H1 (cell line): ENCODE measurements around the gene HOXB6. TPM values are rescaled to one million over a fixed set of nuclear protein-coding genes. Genes with fewer than 3 reads are reported as not detected.

Experiments used
- CBX5 ChIP-seq: fragments of 300-800, 300-1000 bp; sonication (generic); IDR thresholded peaks from 2 replicates; pipeline ENCODE4 v1.7.1; 2016; ENCODE audit warnings: antibody characterized with exemption, low read length, low read depth
- CBX8 ChIP-seq: fragments of 300-800, 300-1000 bp; sonication (generic); IDR thresholded peaks from 2 replicates; pipeline ENCODE4 v1.7.1; 2016; ENCODE audit warnings: low read depth, low read length, borderline replicate concordance
- EGR1 ChIP-seq: IDR thresholded peaks from 2 replicates; pipeline ENCODE4 v1.6.1; 2011; ENCODE audit warnings: low read depth, low read length, borderline replicate concordance
- KDM4A ChIP-seq: IDR thresholded peaks from one replicate; pipeline ENCODE4 v1.7.1; 2012; ENCODE audit warnings: low read depth, mild to moderate bottlenecking, moderate library complexity, low read length, inconsistent platforms; ENCODE audit not compliant: severe bottlenecking
- POLR2AphosphoS5 ChIP-seq: IDR thresholded peaks from 2 replicates; pipeline ENCODE4 v1.6.1; 2011; ENCODE audit warnings: low read depth, low read length
- POU5F1 ChIP-seq: IDR thresholded peaks from 2 replicates; pipeline ENCODE4 v1.6.1; 2011; ENCODE audit warnings: low read depth, mild to moderate bottlenecking, low read length, moderate library complexity
- RAD21 ChIP-seq, 2 experiments: IDR thresholded peaks in 1 of 2; conservative IDR thresholded peaks in 1 of 2; 2 replicates each; pipeline ENCODE4 v1.6.1; 2011; ENCODE audit warnings: low read depth in 2 of 2, low read length in 2 of 2, improper control_type of control experiment in 1 of 2, inconsistent platforms in 1 of 2, mild to moderate bottlenecking in 1 of 2, moderate library complexity in 1 of 2
- SP4 ChIP-seq: IDR thresholded peaks from 2 replicates; pipeline ENCODE4 v1.6.1; 2012; ENCODE audit warnings: low read length, inconsistent platforms
- polyA plus RNA-seq, 7 experiments: library from polyadenylated mRNA; depleted of rRNA in 3 of 7; stranded (reverse) in 5 of 7; unstranded in 2 of 7; fragments of >200 nt in 5 of 7; fragments of 200-250 nt in 2 of 7; gene quantifications; 1 replicate in 5 of 7; 2 replicates in 1 of 7; 4 replicates in 1 of 7; pipeline versions ENCODE4 v1.2.1 to v1.2.3, GENCODE V29; 2011 to 2013; ENCODE audit warnings: missing spikeins in 2 of 7, mixed read lengths in 2 of 7
- total RNA-seq: library from RNA; stranded (reverse); fragmentation: NEBNext Ultra II Directional; extraction: Animal tissue kit (Norgen Biotek cat#: 25700); gene quantifications from 2 replicates; pipeline ENCODE4 v1.2.1, GENCODE V29; 2021
- TF ChIP-seq, protein P1 (sequence below): fragments of 300-600 bp; sonication (generic); IDR thresholded peaks from 2 replicates; pipeline ENCODE4 v1.7.1; 2012; ENCODE audit warnings: low read length, moderate library complexity, mild to moderate bottlenecking, inconsistent platforms; ENCODE audit not compliant: insufficient replicate concordance

The HOXB6 gene
- total and polyA plus RNA-seq, 2 of the 8 experiments (the other 6 are each of a cell fraction or from before 2014, with no cell fraction given): not detected

DNA sequence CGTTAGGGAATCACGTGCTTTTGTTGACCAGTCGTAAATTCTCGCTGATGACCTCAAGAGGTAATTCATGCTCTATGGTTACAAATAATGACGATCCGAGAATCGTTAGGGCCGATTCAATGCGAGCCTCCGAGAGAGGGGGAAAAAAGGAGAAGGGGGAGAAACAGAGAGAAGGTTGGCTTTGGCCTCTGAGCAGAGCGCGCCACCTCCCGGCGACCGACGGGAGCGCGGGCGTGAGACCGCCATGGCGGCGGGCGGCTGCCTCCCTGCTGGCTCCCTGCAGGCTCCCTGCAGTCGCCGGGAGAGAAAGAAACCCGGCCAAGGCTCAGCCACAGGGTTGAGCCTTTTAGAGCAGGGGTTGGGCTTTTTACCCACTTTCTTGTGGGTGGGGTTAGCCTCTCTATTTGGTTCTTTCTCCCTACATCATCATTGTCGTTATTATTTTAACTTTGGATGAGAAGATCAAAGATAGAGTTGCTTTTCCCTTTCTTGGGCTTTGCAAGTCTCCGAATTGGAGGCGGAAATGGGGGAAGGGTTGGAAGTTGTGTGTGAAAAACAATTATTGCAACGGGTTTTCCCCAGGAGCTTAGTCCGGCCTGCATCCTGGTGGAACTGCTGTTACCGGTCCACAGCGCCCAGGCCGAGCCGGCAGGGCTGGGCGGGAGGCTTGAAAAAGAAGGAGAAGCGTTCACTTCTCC, 10.8 kb downstream of the HOXB6 start (continued):
- TF ChIP-seq, protein P1, sequence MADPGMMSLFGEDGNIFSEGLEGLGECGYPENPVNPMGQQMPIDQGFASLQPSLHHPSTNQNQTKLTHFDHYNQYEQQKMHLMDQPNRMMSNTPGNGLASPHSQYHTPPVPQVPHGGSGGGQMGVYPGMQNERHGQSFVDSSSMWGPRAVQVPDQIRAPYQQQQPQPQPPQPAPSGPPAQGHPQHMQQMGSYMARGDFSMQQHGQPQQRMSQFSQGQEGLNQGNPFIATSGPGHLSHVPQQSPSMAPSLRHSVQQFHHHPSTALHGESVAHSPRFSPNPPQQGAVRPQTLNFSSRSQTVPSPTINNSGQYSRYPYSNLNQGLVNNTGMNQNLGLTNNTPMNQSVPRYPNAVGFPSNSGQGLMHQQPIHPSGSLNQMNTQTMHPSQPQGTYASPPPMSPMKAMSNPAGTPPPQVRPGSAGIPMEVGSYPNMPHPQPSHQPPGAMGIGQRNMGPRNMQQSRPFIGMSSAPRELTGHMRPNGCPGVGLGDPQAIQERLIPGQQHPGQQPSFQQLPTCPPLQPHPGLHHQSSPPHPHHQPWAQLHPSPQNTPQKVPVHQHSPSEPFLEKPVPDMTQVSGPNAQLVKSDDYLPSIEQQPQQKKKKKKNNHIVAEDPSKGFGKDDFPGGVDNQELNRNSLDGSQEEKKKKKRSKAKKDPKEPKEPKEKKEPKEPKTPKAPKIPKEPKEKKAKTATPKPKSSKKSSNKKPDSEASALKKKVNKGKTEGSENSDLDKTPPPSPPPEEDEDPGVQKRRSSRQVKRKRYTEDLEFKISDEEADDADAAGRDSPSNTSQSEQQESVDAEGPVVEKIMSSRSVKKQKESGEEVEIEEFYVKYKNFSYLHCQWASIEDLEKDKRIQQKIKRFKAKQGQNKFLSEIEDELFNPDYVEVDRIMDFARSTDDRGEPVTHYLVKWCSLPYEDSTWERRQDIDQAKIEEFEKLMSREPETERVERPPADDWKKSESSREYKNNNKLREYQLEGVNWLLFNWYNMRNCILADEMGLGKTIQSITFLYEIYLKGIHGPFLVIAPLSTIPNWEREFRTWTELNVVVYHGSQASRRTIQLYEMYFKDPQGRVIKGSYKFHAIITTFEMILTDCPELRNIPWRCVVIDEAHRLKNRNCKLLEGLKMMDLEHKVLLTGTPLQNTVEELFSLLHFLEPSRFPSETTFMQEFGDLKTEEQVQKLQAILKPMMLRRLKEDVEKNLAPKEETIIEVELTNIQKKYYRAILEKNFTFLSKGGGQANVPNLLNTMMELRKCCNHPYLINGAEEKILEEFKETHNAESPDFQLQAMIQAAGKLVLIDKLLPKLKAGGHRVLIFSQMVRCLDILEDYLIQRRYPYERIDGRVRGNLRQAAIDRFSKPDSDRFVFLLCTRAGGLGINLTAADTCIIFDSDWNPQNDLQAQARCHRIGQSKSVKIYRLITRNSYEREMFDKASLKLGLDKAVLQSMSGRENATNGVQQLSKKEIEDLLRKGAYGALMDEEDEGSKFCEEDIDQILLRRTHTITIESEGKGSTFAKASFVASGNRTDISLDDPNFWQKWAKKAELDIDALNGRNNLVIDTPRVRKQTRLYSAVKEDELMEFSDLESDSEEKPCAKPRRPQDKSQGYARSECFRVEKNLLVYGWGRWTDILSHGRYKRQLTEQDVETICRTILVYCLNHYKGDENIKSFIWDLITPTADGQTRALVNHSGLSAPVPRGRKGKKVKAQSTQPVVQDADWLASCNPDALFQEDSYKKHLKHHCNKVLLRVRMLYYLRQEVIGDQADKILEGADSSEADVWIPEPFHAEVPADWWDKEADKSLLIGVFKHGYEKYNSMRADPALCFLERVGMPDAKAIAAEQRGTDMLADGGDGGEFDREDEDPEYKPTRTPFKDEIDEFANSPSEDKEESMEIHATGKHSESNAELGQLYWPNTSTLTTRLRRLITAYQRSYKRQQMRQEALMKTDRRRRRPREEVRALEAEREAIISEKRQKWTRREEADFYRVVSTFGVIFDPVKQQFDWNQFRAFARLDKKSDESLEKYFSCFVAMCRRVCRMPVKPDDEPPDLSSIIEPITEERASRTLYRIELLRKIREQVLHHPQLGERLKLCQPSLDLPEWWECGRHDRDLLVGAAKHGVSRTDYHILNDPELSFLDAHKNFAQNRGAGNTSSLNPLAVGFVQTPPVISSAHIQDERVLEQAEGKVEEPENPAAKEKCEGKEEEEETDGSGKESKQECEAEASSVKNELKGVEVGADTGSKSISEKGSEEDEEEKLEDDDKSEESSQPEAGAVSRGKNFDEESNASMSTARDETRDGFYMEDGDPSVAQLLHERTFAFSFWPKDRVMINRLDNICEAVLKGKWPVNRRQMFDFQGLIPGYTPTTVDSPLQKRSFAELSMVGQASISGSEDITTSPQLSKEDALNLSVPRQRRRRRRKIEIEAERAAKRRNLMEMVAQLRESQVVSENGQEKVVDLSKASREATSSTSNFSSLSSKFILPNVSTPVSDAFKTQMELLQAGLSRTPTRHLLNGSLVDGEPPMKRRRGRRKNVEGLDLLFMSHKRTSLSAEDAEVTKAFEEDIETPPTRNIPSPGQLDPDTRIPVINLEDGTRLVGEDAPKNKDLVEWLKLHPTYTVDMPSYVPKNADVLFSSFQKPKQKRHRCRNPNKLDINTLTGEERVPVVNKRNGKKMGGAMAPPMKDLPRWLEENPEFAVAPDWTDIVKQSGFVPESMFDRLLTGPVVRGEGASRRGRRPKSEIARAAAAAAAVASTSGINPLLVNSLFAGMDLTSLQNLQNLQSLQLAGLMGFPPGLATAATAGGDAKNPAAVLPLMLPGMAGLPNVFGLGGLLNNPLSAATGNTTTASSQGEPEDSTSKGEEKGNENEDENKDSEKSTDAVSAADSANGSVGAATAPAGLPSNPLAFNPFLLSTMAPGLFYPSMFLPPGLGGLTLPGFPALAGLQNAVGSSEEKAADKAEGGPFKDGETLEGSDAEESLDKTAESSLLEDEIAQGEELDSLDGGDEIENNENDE: no peak
- TF ChIP-seq KDM4A (no peak), CBX8 (no peak), POLR2AphosphoS5 (no peak), POU5F1 (no peak), CBX5 (no peak), RAD21 (IDR thresholded peaks at IDR 0.05 in 1 of 2, conservative IDR thresholded peaks at IDR 0.05 in 1 of 2; ENCODE audit: low read depth in 2 of 2, low read length in 2 of 2) (peak; percentile 90 to 91), SP4 (no peak), EGR1 (no peak)
